GM23248 (cell line): ENCODE results near the gene HGF.

Experiments used
- EZH2 ChIP-seq: fragments of 200-600 bp; sonication (generic); IDR thresholded peaks from 2 replicates; pipeline ENCODE4 v1.6.1; 2018; ENCODE audit warnings: antibody characterized with exemption, mild to moderate bottlenecking; ENCODE audit not compliant: insufficient read depth, poor library complexity, severe bottlenecking
- EZH2phosphoT487 ChIP-seq: fragments of 200-600 bp; sonication (generic); IDR thresholded peaks from 2 replicates; pipeline ENCODE4 v1.6.1; 2018; ENCODE audit warnings: antibody characterized with exemption, moderate library complexity, mild to moderate bottlenecking, low read depth; ENCODE audit not compliant: insufficient read depth

DNA sequence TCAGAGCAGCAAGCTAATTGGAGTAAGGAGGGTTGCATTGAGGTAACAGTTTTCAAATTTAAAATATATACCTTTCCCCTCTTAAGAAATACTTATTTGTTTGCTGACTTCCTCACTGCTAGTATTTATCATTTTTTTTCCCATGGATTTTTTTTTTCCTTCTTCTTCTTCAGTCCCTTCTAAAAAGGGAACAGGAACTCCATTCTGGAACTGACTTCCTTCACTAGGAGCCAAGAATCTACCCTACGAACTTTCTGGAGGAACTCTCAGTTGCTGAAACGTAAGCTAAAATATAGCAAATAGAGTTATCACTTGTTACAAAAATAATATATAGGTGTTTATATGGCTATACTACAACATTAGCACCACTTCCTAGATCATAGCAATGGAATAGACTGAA lies 95.4 kb downstream of the HGF start:
- no peak for TF ChIP-seq EZH2phosphoT487
- TF ChIP-seq EZH2 = no peak
